ENCODE measurements around the gene CNBD2. TPM values are rescaled to one million over a fixed set of nuclear protein-coding genes. Genes with fewer than 3 reads are reported as not detected.

The CNBD2 gene
- total and polyA plus RNA-seq, 10 of the 15 experiments (the other 5 are each of a cell fraction or from before 2014, with no cell fraction given): 0.86 to 7.4 (median 4.6) TPM

- FAIRE-seq: no peak
- 38% methylated on average over 11 of the region's 11 CpGs for WGBS (ENCODE audit: insufficient coverage, insufficient replicate concordance, low lambda C conversion rate, missing lambda C conversion rate)
These were observed 48.9 kb downstream of the CNBD2 start for GRCh38 chr20:36017048-36017951.

More at GRCh38 chr20:36017048-36017951, 48.9 kb downstream of the CNBD2 start:
- H3K9ac ChIP-seq (ENCODE audit: control insufficient read depth, insufficient read depth, low read length): no peak overlapping the region
- no peak overlapping the region for H3K4me2 ChIP-seq (ENCODE audit: control insufficient read depth, insufficient read depth)
- ChIA-PET CTCF (interaction anchor here (0.5 to 0.6 kb wide), 2 partner anchors 24 to 1129 kb away, joined by 3 read pairs; no protein-coding TSS in a partner anchor), SMC1A (ENCODE audit: uncharacterized antibody, unreplicated experiment) (interaction anchor here (1.6 kb wide), 1 partner anchor 39 kb away, joined by 3 read pairs; no protein-coding TSS in a partner anchor), RAD21 (ENCODE audit: unreplicated experiment) (no interaction called here), POLR2A (no interaction called here)
- no peak overlapping the region for H3K4me3 ChIP-seq
- no peaks in the 10 kb centered on the region for H3K79me2 ChIP-seq (ENCODE audit: control insufficient read depth, insufficient read depth, low read length)
- no peaks in the 10 kb centered on the region for H4K20me1 ChIP-seq (ENCODE audit: control insufficient read depth, insufficient read depth)
- no peaks in the 10 kb centered on the region for H3K36me3 ChIP-seq (ENCODE audit: control insufficient read depth in 2 of 2, insufficient read depth in 2 of 2, low read length in 1 of 2)
- no peak for DNase-seq (ENCODE audit: low read depth, low spot score)
- in situ Hi-C loops (cut with MboI): no loop called here
- no TSS peak for BruUV-seq (replicated peaks)
- no peak for ATAC-seq
- H3K27me3 ChIP-seq (replicated peaks in 1 of 2; ENCODE audit: control insufficient read depth in 2 of 2, insufficient read depth in 2 of 2, low read length in 1 of 2): no peaks in the 10 kb centered on the region
- intact Hi-C loops (cut with micrococcal nuclease; ENCODE audit: unreplicated experiment): no loop called here
- no peak overlapping the region for H2AFZ ChIP-seq (ENCODE audit: control insufficient read depth, low read depth, low read length)
- H3K27ac ChIP-seq (ENCODE audit: control insufficient read depth, insufficient read depth): no peak overlapping the region
- TF ChIP-seq SMAD1 (IDR thresholded peaks at IDR 0.05; ENCODE audit: low read depth, partially characterized antibody): no peak
- no peak for TF ChIP-seq CREM (IDR thresholded peaks at IDR 0.05; ENCODE audit: low read depth)
- no peak for TF ChIP-seq STAT1 (conservative IDR thresholded peaks at IDR 0.05)
- TF ChIP-seq MLLT1 (IDR thresholded peaks at IDR 0.05): no peak
- no peak for TF ChIP-seq BHLHE40 (IDR thresholded peaks at IDR 0.05; ENCODE audit: borderline replicate concordance in 1 of 2, low read depth in 2 of 2, low read length in 1 of 2)
- no peaks in the 10 kb centered on the region for H3K4me1 ChIP-seq (ENCODE audit: control insufficient read depth, insufficient read depth, low read length)
- H3K9me3 ChIP-seq (replicated peaks; ENCODE audit: control insufficient read depth, insufficient read depth, low read length): no peaks in the 10 kb centered on the region

Data from GM12878 (cell line).